CD8-positive, alpha-beta memory T cell (primary cell): Measurements from ENCODE around the gene PNMA6E. TPM values are rescaled to one million over a fixed set of nuclear protein-coding genes. Genes with fewer than 3 reads are reported as not detected.
"Not testable (repeated sequence)": the region's sequence is repeated elsewhere in the genome, so short reads cannot be mapped to it uniquely, and the experiment has no call there.

Experiments
- CTCF ChIA-PET: fragments of 350-600 bp; sonication (Branson Sonifier 250); formaldehyde crosslinking; loops from one replicate; lab custom pipeline; 2021; ENCODE audit warnings: antibody characterized with exemption; lab: Charles Lee
- POLR2A ChIA-PET: fragments of 350-600 bp; sonication (Branson Sonifier 250); formaldehyde crosslinking; loops from one replicate; lab custom pipeline; 2021; ENCODE audit warnings: antibody characterized with exemption; lab: Charles Lee
- DNase-seq, 5 donors: peaks; one replicate each; pipeline versions ENCODE4 v3.0.0 to v3.0.0-alpha.2; 2020 to 2022; ENCODE audit warnings: mixed read lengths in 1 of 5
- H3K27ac ChIP-seq: one replicate; pipeline ENCODE4 v1.7.0; 2013; ENCODE audit warnings: low read depth, mild to moderate bottlenecking, low read length, moderate library complexity
- H3K27me3 ChIP-seq: 2 replicates; pipeline ENCODE4 v1.7.0; 2013; ENCODE audit warnings: low read length, mild to moderate bottlenecking; ENCODE audit not compliant: insufficient read depth, poor library complexity, severe bottlenecking
- H3K36me3 ChIP-seq: 2 replicates; pipeline ENCODE4 v1.7.0; 2013; ENCODE audit warnings: mild to moderate bottlenecking, low read length, moderate library complexity; ENCODE audit not compliant: insufficient read depth
- H3K4me1 ChIP-seq: 2 replicates; pipeline ENCODE4 v1.7.0; 2013; ENCODE audit warnings: mild to moderate bottlenecking, low read length, moderate library complexity; ENCODE audit not compliant: insufficient read depth
- H3K4me3 ChIP-seq: 2 replicates; pipeline ENCODE4 v1.7.0; 2013; ENCODE audit warnings: mild to moderate bottlenecking, low read length
- H3K9me3 ChIP-seq: 2 replicates; pipeline ENCODE4 v1.7.0; 2013; ENCODE audit warnings: mild to moderate bottlenecking, low read length
- H3K27ac Mint-ChIP-seq, 8 donors: one replicate each; pipeline ENCODE4 v1.8.0; 2020 to 2021; ENCODE audit warnings: mixed read lengths in 8 of 8, mild to moderate bottlenecking in 6 of 8, inconsistent platforms in 3 of 8, moderate library complexity in 3 of 8
- H3K27me3 Mint-ChIP-seq, 2 donors: one replicate each; pipeline ENCODE4 v1.8.0; 2020 to 2021; ENCODE audit warnings: mixed read lengths in 2 of 2, mild to moderate bottlenecking in 1 of 2, moderate library complexity in 1 of 2
- H3K36me3 Mint-ChIP-seq, 3 donors: one replicate each; pipeline ENCODE4 v1.8.0; 2020 to 2021; ENCODE audit warnings: mixed read lengths in 3 of 3, inconsistent platforms in 1 of 3, mild to moderate bottlenecking in 1 of 3
- H3K4me1 Mint-ChIP-seq, 3 donors: one replicate each; pipeline ENCODE4 v1.8.0; 2020 to 2021; ENCODE audit warnings: mixed read lengths in 3 of 3, inconsistent platforms in 1 of 3, mild to moderate bottlenecking in 1 of 3
- H3K4me3 Mint-ChIP-seq, 7 donors: one replicate each; pipeline ENCODE4 v1.8.0; 2020 to 2021; ENCODE audit warnings: mixed read lengths in 7 of 7, mild to moderate bottlenecking in 6 of 7, moderate library complexity in 4 of 7, inconsistent platforms in 2 of 7
- H3K9me3 Mint-ChIP-seq, 5 donors: one replicate each; pipeline ENCODE4 v1.8.0; 2020 to 2022; ENCODE audit warnings: mixed read lengths in 5 of 5, mild to moderate bottlenecking in 3 of 5, moderate library complexity in 2 of 5, inconsistent platforms in 1 of 5
- polyA plus RNA-seq: library from polyadenylated mRNA; unstranded; fragments of 300-500 nt; fragmentation: Illumina TruSeq; gene quantifications from one replicate; pipeline ENCODE4 v1.2.3, GENCODE V29; 2021
- total RNA-seq, 2 experiments: library from RNA; stranded (reverse); gene quantifications; one replicate each; pipeline ENCODE4 v1.2.3, GENCODE V29; 2021

Gene PNMA6E
- total and polyA plus RNA-seq, 3 experiments from 2014 or later, result not detected

DNA sequence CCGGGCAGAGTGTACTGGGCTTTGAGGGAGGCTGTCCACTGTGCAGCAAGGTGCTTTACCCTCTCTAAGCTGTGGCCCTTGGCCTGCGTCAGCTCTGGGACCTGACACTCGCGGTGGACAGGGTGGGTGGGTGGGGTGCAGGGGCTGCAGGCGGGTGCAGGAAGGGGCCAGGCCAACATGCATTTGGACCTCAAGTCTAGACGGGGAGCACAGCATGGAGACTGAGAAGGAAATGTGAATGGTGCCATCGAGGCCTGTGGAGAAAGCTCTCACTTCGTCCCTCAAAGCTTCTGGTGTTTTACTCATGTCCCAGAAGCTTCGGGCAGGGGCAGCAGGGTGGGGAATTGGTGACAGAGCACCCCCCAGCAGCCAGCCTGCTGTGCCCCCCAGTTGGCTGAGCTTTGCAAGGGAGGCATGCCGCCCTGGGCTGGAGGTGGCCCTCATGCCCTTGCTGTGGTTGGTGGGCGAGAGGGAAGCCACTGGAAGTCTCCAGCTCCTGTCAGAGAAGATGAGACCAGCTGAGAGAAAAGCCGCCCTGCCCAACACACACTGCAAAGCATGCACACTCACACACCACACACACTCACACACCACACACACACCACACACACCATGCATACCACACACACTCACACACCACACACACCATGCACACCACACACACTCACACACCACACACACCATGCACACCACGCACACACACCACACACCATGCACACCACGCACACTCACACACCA, 12.3 kb downstream of the PNMA6E start:
- Mint-ChIP-seq H3K9me3 (no peaks in the 10 kb centered on the region), H3K27ac (no peak overlapping the region), H3K4me3 (no peak overlapping the region), H3K27me3 (no peaks in the 10 kb centered on the region), H3K4me1 (peaks cover 0 to 2% (median 0%) of the 10 kb centered on the region in 3 donors), H3K36me3 (no peaks in the 10 kb centered on the region)
- ChIA-PET POLR2A (no interaction called here), CTCF (interaction anchor here (0.6 kb wide), 1 partner anchor 620 kb away, joined by 3 read pairs; no protein-coding TSS in a partner anchor)
- Histone ChIP-seq H3K4me1 (no peaks in the 10 kb centered on the region), H3K4me3 (no peak overlapping the region), H3K27me3 (no peaks in the 10 kb centered on the region), H3K27ac (no peak overlapping the region), H3K9me3 (no peaks in the 10 kb centered on the region), H3K36me3 (no peaks in the 10 kb centered on the region)
- DNase-seq, result no peak

GRCh38 chrX:153387987-153388721, 13.0 kb downstream of the PNMA6E start:
- H3K36me3 Mint-ChIP-seq, result no peaks in the 10 kb centered on the region
- H3K4me1 ChIP-seq, result no peaks in the 10 kb centered on the region
- POLR2A ChIA-PET, result no interaction called here
- H3K4me3 Mint-ChIP-seq, result no peak overlapping the region
- no peak overlapping the region for H3K27ac Mint-ChIP-seq
- no peaks in the 10 kb centered on the region for H3K9me3 ChIP-seq
- CTCF ChIA-PET, result no interaction called here
- no peak for DNase-seq
- H3K9me3 Mint-ChIP-seq, result no peaks in the 10 kb centered on the region
- H3K27me3 Mint-ChIP-seq, result no peaks in the 10 kb centered on the region
- no peaks in the 10 kb centered on the region for H3K4me1 Mint-ChIP-seq
- H3K36me3 ChIP-seq, result no peaks in the 10 kb centered on the region
- H3K27me3 ChIP-seq, result no peaks in the 10 kb centered on the region
- H3K27ac ChIP-seq, result no peak overlapping the region
- no peak overlapping the region for H3K4me3 ChIP-seq

GRCh38 chrX:153387345-153387744, 13.8 kb downstream of the PNMA6E start:
- no peaks in the 10 kb centered on the region for H3K4me1 ChIP-seq
- ChIA-PET POLR2A (no interaction called here), CTCF (no interaction called here)
- H3K27ac ChIP-seq, result no peak overlapping the region
- no peak overlapping the region for H3K4me3 ChIP-seq
- no peak for DNase-seq
- H3K27ac Mint-ChIP-seq, result peak overlapping the region in 1 of 8 donors; percentile 75
- H3K36me3 ChIP-seq, result no peaks in the 10 kb centered on the region
- H3K9me3 ChIP-seq, result no peaks in the 10 kb centered on the region
- H3K9me3 Mint-ChIP-seq, result no peaks in the 10 kb centered on the region
- H3K36me3 Mint-ChIP-seq, result no peaks in the 10 kb centered on the region
- no peak overlapping the region for H3K4me3 Mint-ChIP-seq
- H3K27me3 ChIP-seq, result no peaks in the 10 kb centered on the region
- no peaks in the 10 kb centered on the region for H3K27me3 Mint-ChIP-seq
- no peaks in the 10 kb centered on the region for H3K4me1 Mint-ChIP-seq

DNA sequence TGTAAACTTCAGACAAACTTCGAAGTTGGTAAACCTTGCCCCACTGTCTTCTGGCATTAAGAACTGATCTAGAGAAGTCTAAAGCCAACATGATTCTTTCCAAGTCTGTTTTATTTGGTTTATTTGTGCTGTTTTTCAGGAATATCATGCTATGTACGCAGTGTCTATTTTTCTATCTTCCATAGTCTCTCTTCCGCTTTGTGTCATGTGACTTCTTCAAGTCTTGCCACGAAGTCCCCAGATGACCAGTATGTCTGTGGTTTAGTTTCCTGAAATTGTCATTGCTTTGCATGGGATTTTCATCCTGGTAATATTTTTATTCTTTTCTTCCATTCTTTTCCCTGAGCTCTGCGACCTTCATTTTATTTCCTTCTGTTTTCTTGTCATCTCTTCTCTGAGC, 15.1 kb downstream of the PNMA6E start:
- Mint-ChIP-seq H3K4me3 (no peak overlapping the region), H3K9me3 (no peaks in the 10 kb centered on the region), H3K27ac (no peak overlapping the region), H3K4me1 (no peaks in the 10 kb centered on the region), H3K27me3 (no peaks in the 10 kb centered on the region), H3K36me3 (no peaks in the 10 kb centered on the region)
- ChIA-PET CTCF (no interaction called here), POLR2A (no interaction called here)
- H3K36me3 ChIP-seq, result no peaks in the 10 kb centered on the region
- no peaks in the 10 kb centered on the region for H3K27me3 ChIP-seq
- no peak for DNase-seq
- H3K27ac ChIP-seq, result no peak overlapping the region
- H3K4me3 ChIP-seq, result no peak overlapping the region
- no peaks in the 10 kb centered on the region for H3K4me1 ChIP-seq
- no peaks in the 10 kb centered on the region for H3K9me3 ChIP-seq

DNA sequence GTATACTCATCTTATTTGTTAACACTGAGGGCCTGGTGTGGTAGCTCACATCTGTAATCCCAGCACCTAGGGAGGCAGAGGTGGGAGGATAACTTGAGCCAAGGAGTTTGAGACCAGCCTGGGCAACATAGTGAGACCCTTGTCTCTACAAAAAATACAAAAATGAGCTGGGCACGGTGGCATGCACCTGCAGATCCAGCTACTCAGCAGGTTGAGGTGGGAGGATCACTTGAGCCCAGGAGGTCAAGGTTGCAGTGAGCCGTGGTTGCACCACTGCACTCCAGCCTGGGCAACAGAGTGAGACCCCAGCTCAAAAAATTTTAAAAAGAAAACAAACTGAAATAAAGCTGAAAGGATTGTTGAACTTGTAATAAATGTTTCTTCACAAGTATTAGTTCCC, 16.2 kb downstream of the PNMA6E start:
- H3K4me3 ChIP-seq, H3K36me3 ChIP-seq, H3K36me3 Mint-ChIP-seq, H3K9me3 ChIP-seq, H3K27ac ChIP-seq, H3K27me3 Mint-ChIP-seq, H3K27ac Mint-ChIP-seq, H3K27me3 ChIP-seq, H3K4me3 Mint-ChIP-seq, H3K4me1 ChIP-seq, POLR2A ChIA-PET, H3K9me3 Mint-ChIP-seq, CTCF ChIA-PET, H3K4me1 Mint-ChIP-seq, DNase-seq: not testable (repeated sequence)

DNA sequence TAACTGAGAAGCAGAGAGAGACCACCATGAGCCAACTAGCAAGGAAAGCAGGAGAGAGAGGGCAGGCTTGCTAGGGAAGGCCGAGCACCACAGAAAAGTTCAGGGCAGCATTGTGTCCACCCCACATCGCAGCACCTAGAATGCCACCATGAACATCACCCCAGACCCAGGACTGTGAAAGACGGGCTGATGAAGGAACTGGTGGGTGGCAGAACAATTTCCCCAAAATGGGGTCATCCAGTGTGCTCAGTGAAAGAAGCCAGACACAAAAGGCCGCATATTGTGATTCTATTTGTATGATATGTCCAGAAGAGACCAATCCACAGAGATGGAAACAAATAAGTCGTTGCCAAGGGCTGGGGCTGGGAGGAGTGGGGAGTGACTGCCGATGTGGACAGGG, 16.8 kb downstream of the PNMA6E start:
- H3K36me3 Mint-ChIP-seq, result no peaks in the 10 kb centered on the region
- Histone ChIP-seq H3K4me1 (no peaks in the 10 kb centered on the region), H3K36me3 (no peaks in the 10 kb centered on the region), H3K4me3 (no peak overlapping the region), H3K27me3 (no peaks in the 10 kb centered on the region), H3K27ac (no peak overlapping the region), H3K9me3 (no peaks in the 10 kb centered on the region)
- no peak overlapping the region for H3K27ac Mint-ChIP-seq
- CTCF ChIA-PET, result no interaction called here
- H3K4me3 Mint-ChIP-seq, result no peak overlapping the region
- no peak for DNase-seq
- POLR2A ChIA-PET, result no interaction called here
- no peaks in the 10 kb centered on the region for H3K27me3 Mint-ChIP-seq
- H3K4me1 Mint-ChIP-seq, result no peaks in the 10 kb centered on the region
- no peaks in the 10 kb centered on the region for H3K9me3 Mint-ChIP-seq

- ChIA-PET CTCF (no interaction called here), POLR2A (no interaction called here)
- H3K27me3 Mint-ChIP-seq, result no peaks in the 10 kb centered on the region
- no peaks in the 10 kb centered on the region for H3K27me3 ChIP-seq
- no peak for DNase-seq
- no peaks in the 10 kb centered on the region for H3K4me1 ChIP-seq
- no peak overlapping the region for H3K4me3 Mint-ChIP-seq
- no peaks in the 10 kb centered on the region for H3K4me1 Mint-ChIP-seq
- no peaks in the 10 kb centered on the region for H3K9me3 ChIP-seq
- no peak overlapping the region for H3K4me3 ChIP-seq
- H3K36me3 Mint-ChIP-seq, result no peaks in the 10 kb centered on the region
- H3K27ac ChIP-seq, result no peak overlapping the region
- no peak overlapping the region for H3K27ac Mint-ChIP-seq
- no peaks in the 10 kb centered on the region for H3K9me3 Mint-ChIP-seq
- no peaks in the 10 kb centered on the region for H3K36me3 ChIP-seq
Measured at GRCh38 chrX:153382563-153383482, 18.3 kb downstream of the PNMA6E start.
